Activated CD4-positive, alpha-beta T cell treated with anti-CD3 and anti-CD28 coated beads, Interleukin-2, amount 50 U/mL, for 24 hours (primary cell): ENCODE data around the gene RYK.
A peak's percentile ranks its signal among the peaks of the same experiment; 100 is the strongest.
"Not testable (repeated sequence)": the region's sequence is repeated elsewhere in the genome, so short reads cannot be mapped to it uniquely, and the experiment has no call there.

ENCODE experiments used
- DNase-seq, 2 donors: peaks; one replicate each; pipeline ENCODE4 v3.0.0-alpha.2; 2020; ENCODE audit warnings: low read depth in 1 of 2, low spot score in 1 of 2

The RYK gene

GRCh38 chr3:134255404-134255803 is 4.7 kb upstream of the RYK start:
- DNase-seq: no peak

- DNase-seq: no peak
Observed at GRCh38 chr3:134253475-134254226, 3.0 kb upstream of the RYK start.

- no peak for DNase-seq
Observed at GRCh38 chr3:134252766-134253165, 2.1 kb upstream of the RYK start.

GRCh38 chr3:134251731-134252391 is 1.2 kb upstream of the RYK start:
- no peak for DNase-seq

- DNase-seq: peak; percentile 17 to 27
Observed at GRCh38 chr3:134249935-134250716, 533 bp downstream of the RYK start.

- DNase-seq: no peak
Observed at GRCh38 chr3:134249296-134249841, 1.3 kb downstream of the RYK start.

GRCh38 chr3:134244921-134245320 is 5.7 kb downstream of the RYK start:
- DNase-seq: no peak

- no peak for DNase-seq
Observed at GRCh38 chr3:134242649-134243617, 7.7 kb downstream of the RYK start.

- DNase-seq: no peak
Observed at GRCh38 chr3:134239538-134239937, 11.1 kb downstream of the RYK start.

GRCh38 chr3:134237454-134238145 is 13.1 kb downstream of the RYK start:
- no peak for DNase-seq

- DNase-seq: no peak
Observed at GRCh38 chr3:134236505-134237170, 14.0 kb downstream of the RYK start.

- no peak for DNase-seq
Observed at GRCh38 chr3:134235577-134236076, 15.0 kb downstream of the RYK start.

- no peak for DNase-seq
Observed at GRCh38 chr3:134232951-134233350, 17.7 kb downstream of the RYK start.

GRCh38 chr3:134232151-134232550 is 18.5 kb downstream of the RYK start:
- no peak for DNase-seq

- DNase-seq: no peak
Observed at GRCh38 chr3:134231131-134231530, 19.5 kb downstream of the RYK start.

- DNase-seq: no peak
Observed at GRCh38 chr3:134229038-134229437, 21.6 kb downstream of the RYK start.

GRCh38 chr3:134228479-134228878 is 22.2 kb downstream of the RYK start:
- DNase-seq: no peak

GRCh38 chr3:134228035-134228434 is 22.6 kb downstream of the RYK start:
- DNase-seq: no peak

- DNase-seq: not testable (repeated sequence)
Observed at GRCh38 chr3:134224796-134225156, 25.9 kb downstream of the RYK start.
